HG03060 (cell line): ENCODE measurements around the gene DGCR2.
"Not testable (repeated sequence)": the region's sequence is repeated elsewhere in the genome, so short reads cannot be mapped to it uniquely, and the experiment has no call there.

Experiments
- ATAC-seq: cut with Tn5 transposase; IDR thresholded peaks from one replicate; pipeline ENCODE4 v1.9.1; 2021; ENCODE audit warnings: low read depth, moderate number of reproducible peaks; ENCODE audit not compliant: unreplicated experiment

The DGCR2 gene

GRCh38 chr22:19013411-19013810, 108.8 kb downstream of the DGCR2 start:
- not testable (repeated sequence) for ATAC-seq

- no peak for ATAC-seq
These were observed 109.8 kb downstream of the DGCR2 start for GRCh38 chr22:19012308-19012986.

GRCh38 chr22:19011611-19012010, 110.6 kb downstream of the DGCR2 start:
- ATAC-seq = not testable (repeated sequence)

GRCh38 chr22:19011075-19011474, 111.1 kb downstream of the DGCR2 start:
- ATAC-seq = no peak

- no peak for ATAC-seq
These were observed 116.3 kb downstream of the DGCR2 start for GRCh38 chr22:19005905-19006304.

GRCh38 chr22:19004471-19004870, 117.7 kb downstream of the DGCR2 start:
- ATAC-seq = no peak

- ATAC-seq = no peak
These were observed 118.7 kb downstream of the DGCR2 start for GRCh38 chr22:19003508-19003907.

GRCh38 chr22:19002684-19003038, 119.6 kb downstream of the DGCR2 start:
- no peak for ATAC-seq

GRCh38 chr22:19001204-19001603, 121.0 kb downstream of the DGCR2 start:
- ATAC-seq = no peak

GRCh38 chr22:19000106-19000505, 122.1 kb downstream of the DGCR2 start:
- ATAC-seq = not testable (repeated sequence)

GRCh38 chr22:18999416-18999815, 122.8 kb downstream of the DGCR2 start:
- ATAC-seq = no peak

- no peak for ATAC-seq
These were observed 123.2 kb downstream of the DGCR2 start for GRCh38 chr22:18999008-18999407.

GRCh38 chr22:18997925-18998315, 124.3 kb downstream of the DGCR2 start:
- ATAC-seq = no peak

GRCh38 chr22:18997306-18997924, 124.8 kb downstream of the DGCR2 start:
- ATAC-seq = no peak

- no peak for ATAC-seq
These were observed 125.8 kb downstream of the DGCR2 start for GRCh38 chr22:18996376-18996900.

- no peak for ATAC-seq
These were observed 126.9 kb downstream of the DGCR2 start for GRCh38 chr22:18995327-18995711.

GRCh38 chr22:18994701-18995326, 127.4 kb downstream of the DGCR2 start:
- ATAC-seq = no peak

- ATAC-seq = no peak
These were observed 128.2 kb downstream of the DGCR2 start for GRCh38 chr22:18994056-18994455.

- no peak for ATAC-seq
These were observed 129.5 kb downstream of the DGCR2 start for GRCh38 chr22:18992543-18993198.

- ATAC-seq = no peak
These were observed 130.3 kb downstream of the DGCR2 start for GRCh38 chr22:18991821-18992442.

GRCh38 chr22:18991138-18991432, 131.1 kb downstream of the DGCR2 start:
- ATAC-seq = no peak
